Mesenchymal stem cell (in vitro differentiated cells and primary cell): ENCODE data around the gene PLCB1.

Experiments
- DNase-seq: peaks from one replicate; pipeline ENCODE4 v3.0.0-alpha.2; 2013
- H2AFZ ChIP-seq: one replicate; pipeline ENCODE4 v1.6.1; 2013; ENCODE audit warnings: low read depth, mild to moderate bottlenecking, control low read depth, inconsistent platforms, low read length, moderate library complexity
- H2AK5ac ChIP-seq: 2 replicates; pipeline ENCODE4 v1.6.1; 2013; ENCODE audit warnings: low read length, moderate library complexity, mild to moderate bottlenecking, inconsistent platforms; ENCODE audit not compliant: severe bottlenecking
- H2BK120ac ChIP-seq: one replicate; pipeline ENCODE4 v1.6.1; 2013; ENCODE audit warnings: low read depth, mild to moderate bottlenecking, inconsistent platforms, low read length, moderate library complexity
- H2BK12ac ChIP-seq, 2 experiments: one replicate each; pipeline ENCODE4 v1.6.1; 2013; ENCODE audit warnings: inconsistent platforms in 2 of 2, low read length in 2 of 2, mild to moderate bottlenecking in 2 of 2, moderate library complexity in 2 of 2, control low read depth in 1 of 2
- H2BK15ac ChIP-seq: one replicate; pipeline ENCODE4 v1.6.1; 2013; ENCODE audit warnings: mild to moderate bottlenecking, low read depth, inconsistent platforms; ENCODE audit not compliant: poor library complexity, severe bottlenecking
- H2BK5ac ChIP-seq: 2 replicates; pipeline ENCODE4 v1.6.1; 2013; ENCODE audit warnings: low read depth, mild to moderate bottlenecking, low read length, control low read depth, inconsistent platforms; ENCODE audit not compliant: poor library complexity, severe bottlenecking
- H3K14ac ChIP-seq, 2 experiments: one replicate each; pipeline ENCODE4 v1.6.1; 2013; ENCODE audit warnings: inconsistent platforms in 2 of 2, low read length in 2 of 2, control low read depth in 1 of 2, mild to moderate bottlenecking in 1 of 2, moderate library complexity in 1 of 2
- H3K18ac ChIP-seq, 2 experiments: one replicate each; pipeline ENCODE4 v1.6.1; 2013; ENCODE audit warnings: inconsistent platforms in 2 of 2, low read length in 2 of 2, control low read depth in 1 of 2, low read depth in 1 of 2, mild to moderate bottlenecking in 1 of 2
- H3K23ac ChIP-seq, 2 experiments: one replicate each; pipeline ENCODE4 v1.6.1; 2013; ENCODE audit warnings: inconsistent platforms in 2 of 2, low read length in 2 of 2, mild to moderate bottlenecking in 2 of 2, moderate library complexity in 2 of 2, control low read depth in 1 of 2
- H3K27ac ChIP-seq: 2 replicates; pipeline ENCODE4 v1.5.1; 2013; ENCODE audit warnings: mild to moderate bottlenecking, moderate library complexity, low read length, control low read depth, inconsistent platforms; ENCODE audit not compliant: poor library complexity, severe bottlenecking
- H3K27me3 ChIP-seq, 2 experiments: 2 replicates each; pipeline versions ENCODE4 v1.6.1 to v1.7.0; 2013; ENCODE audit warnings: low read length in 2 of 2, mild to moderate bottlenecking in 2 of 2, moderate library complexity in 2 of 2, control low read depth in 1 of 2, inconsistent platforms in 1 of 2; ENCODE audit not compliant: control insufficient read depth in 1 of 2, insufficient read depth in 1 of 2
- H3K36me3 ChIP-seq, 2 experiments: 2 replicates each; pipeline versions ENCODE4 v1.6.1 to v1.7.0; 2013; ENCODE audit warnings: low read length in 2 of 2, control low read depth in 1 of 2, inconsistent platforms in 1 of 2, low read depth in 1 of 2, mild to moderate bottlenecking in 1 of 2; ENCODE audit not compliant: insufficient read depth in 2 of 2, control insufficient read depth in 1 of 2
- H3K4ac ChIP-seq, 2 experiments: one replicate each; pipeline ENCODE4 v1.6.1; 2013; ENCODE audit warnings: inconsistent platforms in 2 of 2, low read length in 2 of 2, mild to moderate bottlenecking in 2 of 2, moderate library complexity in 2 of 2, control low read depth in 1 of 2, low read depth in 1 of 2
- H3K4me1 ChIP-seq: 2 replicates; pipeline ENCODE4 v1.6.1; 2013; ENCODE audit warnings: low read depth, low read length, control low read depth; ENCODE audit not compliant: control insufficient read depth, insufficient read depth
- H3K4me2 ChIP-seq: 2 replicates; pipeline ENCODE4 v1.6.1; 2013; ENCODE audit warnings: low read length, mild to moderate bottlenecking, inconsistent platforms; ENCODE audit not compliant: poor library complexity, severe bottlenecking
- H3K4me3 ChIP-seq, 2 experiments: 2 replicates each; pipeline versions ENCODE4 v1.5.1 to v1.7.0; 2013; ENCODE audit warnings: low read length in 2 of 2, mild to moderate bottlenecking in 2 of 2, control low read depth in 1 of 2, low read depth in 1 of 2; ENCODE audit not compliant: insufficient read depth in 1 of 2
- H3K79me1 ChIP-seq: replicated peaks from 2 replicates; pipeline ENCODE4 v1.6.1; 2013; ENCODE audit warnings: mild to moderate bottlenecking, control low read depth, low read length, inconsistent platforms; ENCODE audit not compliant: poor library complexity, severe bottlenecking
- H3K9ac ChIP-seq: 2 replicates; pipeline ENCODE4 v1.7.0; 2013; ENCODE audit warnings: mild to moderate bottlenecking, low read length, moderate library complexity
- H3K9me3 ChIP-seq: 2 replicates; pipeline ENCODE4 v1.7.0; 2013; ENCODE audit warnings: mild to moderate bottlenecking, low read length; ENCODE audit not compliant: control insufficient read depth
- H4K8ac ChIP-seq: one replicate; pipeline ENCODE4 v1.6.1; 2013; ENCODE audit warnings: inconsistent platforms, mild to moderate bottlenecking, low read length, moderate library complexity
- H4K91ac ChIP-seq: one replicate; pipeline ENCODE4 v1.6.1; 2013; ENCODE audit warnings: mild to moderate bottlenecking, low read length, inconsistent platforms
- WGBS: methylation state at CpG from one replicate; pipeline ENCODE4 v1.1.7; 2013; ENCODE audit warnings: mixed read lengths; 5-methylcytosine and 5-hydroxymethylcytosine counted together

Gene PLCB1

GRCh38 chr20:8203366-8203765, 71.3 kb downstream of the PLCB1 start:
- WGBS, result 75% methylated on average over 1 of the region's 1 CpG
- no peak overlapping the region for H3K4me2 ChIP-seq
- H2BK5ac ChIP-seq, result no peak overlapping the region
- H3K79me1 ChIP-seq, result no peaks in the 10 kb centered on the region
- H2BK120ac ChIP-seq, result no peak overlapping the region
- no peak overlapping the region for H4K8ac ChIP-seq
- H2AFZ ChIP-seq, result no peak overlapping the region
- no peak overlapping the region for H3K14ac ChIP-seq
- H2BK12ac ChIP-seq, result no peak overlapping the region
- H3K4me3 ChIP-seq, result no peak overlapping the region
- no peak overlapping the region for H3K9ac ChIP-seq
- H2AK5ac ChIP-seq, result no peak overlapping the region
- no peak for DNase-seq
- no peak overlapping the region for H3K27ac ChIP-seq
- H3K18ac ChIP-seq, result no peak overlapping the region
- H3K27me3 ChIP-seq, result no peaks in the 10 kb centered on the region
- H3K4me1 ChIP-seq, result no peaks in the 10 kb centered on the region
- H3K4ac ChIP-seq, result no peak overlapping the region
- H4K91ac ChIP-seq, result no peak overlapping the region
- H3K23ac ChIP-seq, result no peak overlapping the region
- H3K9me3 ChIP-seq, result no peaks in the 10 kb centered on the region
- H3K36me3 ChIP-seq, result no peaks in the 10 kb centered on the region
- H2BK15ac ChIP-seq, result no peak overlapping the region

GRCh38 chr20:8205996-8206395, 73.9 kb downstream of the PLCB1 start:
- Histone ChIP-seq H2BK120ac (no peak overlapping the region), H3K23ac (no peak overlapping the region), H3K4me3 (no peak overlapping the region), H3K27ac (no peak overlapping the region), H2BK15ac (no peak overlapping the region), H3K36me3 (no peaks in the 10 kb centered on the region), H2AK5ac (no peak overlapping the region), H3K14ac (no peak overlapping the region), H3K9me3 (no peaks in the 10 kb centered on the region), H3K4me1 (no peaks in the 10 kb centered on the region), H2BK5ac (no peak overlapping the region), H3K18ac (no peak overlapping the region), H3K4me2 (no peak overlapping the region), H2BK12ac (no peak overlapping the region), H4K8ac (no peak overlapping the region), H3K4ac (no peak overlapping the region), H4K91ac (no peak overlapping the region), H3K9ac (no peak overlapping the region), H3K27me3 (no peaks in the 10 kb centered on the region), H2AFZ (no peak overlapping the region), H3K79me1 (no peaks in the 10 kb centered on the region)
- no CpG with 5 or more reads among the region's 1 CpG for WGBS
- no peak for DNase-seq

- Histone ChIP-seq H2BK12ac (no peak overlapping the region), H3K4ac (no peak overlapping the region), H2AFZ (no peak overlapping the region), H3K27ac (no peak overlapping the region), H2AK5ac (no peak overlapping the region), H2BK15ac (no peak overlapping the region), H3K14ac (no peak overlapping the region), H2BK5ac (no peak overlapping the region), H2BK120ac (no peak overlapping the region), H4K8ac (no peak overlapping the region), H3K79me1 (no peaks in the 10 kb centered on the region), H4K91ac (no peak overlapping the region), H3K9ac (no peak overlapping the region), H3K23ac (no peak overlapping the region), H3K9me3 (no peaks in the 10 kb centered on the region), H3K36me3 (no peaks in the 10 kb centered on the region), H3K27me3 (no peaks in the 10 kb centered on the region), H3K4me2 (no peak overlapping the region), H3K4me3 (no peak overlapping the region), H3K18ac (no peak overlapping the region), H3K4me1 (no peaks in the 10 kb centered on the region)
- peak; percentile 17 for DNase-seq
- WGBS, result no CpG with 5 or more reads among the region's 1 CpG
Measured at GRCh38 chr20:8208226-8208625, 76.2 kb downstream of the PLCB1 start.

GRCh38 chr20:8209061-8209460, 77.0 kb downstream of the PLCB1 start:
- Histone ChIP-seq H2BK120ac (no peak overlapping the region), H2AFZ (no peak overlapping the region), H2BK12ac (no peak overlapping the region), H3K27me3 (no peaks in the 10 kb centered on the region), H3K4me2 (no peak overlapping the region), H4K8ac (no peak overlapping the region), H2BK15ac (no peak overlapping the region), H3K4me3 (no peak overlapping the region), H3K4me1 (no peaks in the 10 kb centered on the region), H2AK5ac (no peak overlapping the region), H3K14ac (no peak overlapping the region), H3K9me3 (no peaks in the 10 kb centered on the region), H3K27ac (no peak overlapping the region), H3K18ac (no peak overlapping the region), H4K91ac (no peak overlapping the region), H3K9ac (no peak overlapping the region), H3K79me1 (no peaks in the 10 kb centered on the region), H2BK5ac (no peak overlapping the region), H3K23ac (no peak overlapping the region), H3K4ac (no peak overlapping the region), H3K36me3 (no peaks in the 10 kb centered on the region)
- DNase-seq, result peak; percentile 61
- WGBS, result 0% methylated on average over 2 of the region's 2 CpGs
